Measurements from ENCODE around the gene SLC49A4. TPM values are rescaled to one million over a fixed set of nuclear protein-coding genes. Genes with fewer than 3 reads are reported as not detected.

The SLC49A4 gene
- polyA plus RNA-seq, 1 experiment: 8.4 TPM

GRCh38 chr3:122786066-122786465 is 8.8 kb upstream of the SLC49A4 start:
- TF ChIP-seq CTCF (IDR thresholded peaks at IDR 0.05; ENCODE audit: insufficient read depth, low read depth, low read length): no peak
- Histone ChIP-seq H3K36me3 (ENCODE audit: control insufficient read depth, insufficient read depth, low read length) (no peaks in the 10 kb centered on the region), H3K4me3 (ENCODE audit: low read depth, low read length) (no peak overlapping the region), H3K27me3 (ENCODE audit: control insufficient read depth, insufficient read depth, low read length) (no peaks in the 10 kb centered on the region)
- CTCF ChIA-PET: interaction anchor here (0.6 to 2.5 kb wide), 5 partner anchors 16 to 273 kb away, joined by 3 to 7 read pairs (median 3); no protein-coding TSS in a partner anchor
- DNase-seq (ENCODE audit: low read depth): peak; percentile 20
- POLR2A ChIA-PET: no interaction called here

DNA sequence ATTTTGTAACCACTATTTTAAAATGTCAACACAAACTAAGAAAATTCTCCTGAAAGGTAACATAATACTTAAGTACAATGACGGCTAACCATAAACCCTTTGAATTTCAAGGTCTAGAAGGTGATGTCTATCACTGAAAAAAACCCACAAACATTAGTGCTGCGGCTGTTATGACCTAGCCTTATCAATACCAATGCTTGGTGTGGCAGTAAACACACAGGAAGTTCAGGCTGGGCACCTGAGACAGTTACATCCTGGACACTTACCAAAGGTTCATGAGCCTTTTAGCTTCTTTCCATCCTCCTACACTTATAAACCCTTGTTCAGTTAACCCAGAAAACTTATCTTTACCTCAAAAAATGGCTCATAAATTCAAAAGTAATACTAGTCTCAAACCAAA is 7.0 kb upstream of the SLC49A4 start:
- no peak for TF ChIP-seq CTCF (IDR thresholded peaks at IDR 0.05; ENCODE audit: insufficient read depth, low read depth, low read length)
- no peak for DNase-seq (ENCODE audit: low read depth)
- Histone ChIP-seq H3K36me3 (ENCODE audit: control insufficient read depth, insufficient read depth, low read length) (no peaks in the 10 kb centered on the region), H3K4me3 (ENCODE audit: low read depth, low read length) (no peak overlapping the region), H3K27me3 (ENCODE audit: control insufficient read depth, insufficient read depth, low read length) (no peaks in the 10 kb centered on the region)
- ChIA-PET POLR2A (no interaction called here), CTCF (interaction anchor here (0.9 kb wide), 1 partner anchor 17 kb away, joined by 3 read pairs; no protein-coding TSS in a partner anchor)

- ChIA-PET POLR2A (no interaction called here), CTCF (interaction anchor here (0.7 kb wide), 1 partner anchor 1166 kb away, joined by 3 read pairs; no protein-coding TSS in a partner anchor)
- DNase-seq (ENCODE audit: low read depth): no peak
- H3K36me3 ChIP-seq (ENCODE audit: control insufficient read depth, insufficient read depth, low read length): no peaks in the 10 kb centered on the region
- no peak overlapping the region for H3K4me3 ChIP-seq (ENCODE audit: low read depth, low read length)
- no peak for TF ChIP-seq CTCF (IDR thresholded peaks at IDR 0.05; ENCODE audit: insufficient read depth, low read depth, low read length)
- no peaks in the 10 kb centered on the region for H3K27me3 ChIP-seq (ENCODE audit: control insufficient read depth, insufficient read depth, low read length)
Observed at GRCh38 chr3:122789585-122790273, 5.1 kb upstream of the SLC49A4 start.

GRCh38 chr3:122793568-122794416 is 1.1 kb upstream of the SLC49A4 start, which contains the start of gene HSPBAP1:
Gene HSPBAP1 (minus strand): TSS chr3:122793831. CDS start chr3:122793680, 151 bp downstream.
- CTCF ChIA-PET: interaction anchor here (0.7 to 1.2 kb wide), 2 partner anchors 10 to 39 kb away, joined by 3 to 4 read pairs; no protein-coding TSS in a partner anchor
- peak; percentile 52 for DNase-seq (ENCODE audit: low read depth)
- H3K36me3 ChIP-seq (ENCODE audit: control insufficient read depth, insufficient read depth, low read length): no peaks in the 10 kb centered on the region

More at GRCh38 chr3:122793568-122794416, 1.1 kb upstream of the SLC49A4 start, which contains the start of gene HSPBAP1:
- POLR2A ChIA-PET: no interaction called here
- no peak for TF ChIP-seq CTCF (IDR thresholded peaks at IDR 0.05; ENCODE audit: insufficient read depth, low read depth, low read length)
- Histone ChIP-seq H3K27me3 (ENCODE audit: control insufficient read depth, insufficient read depth, low read length) (no peaks in the 10 kb centered on the region), H3K4me3 (ENCODE audit: low read depth, low read length) (peak within 1 kb of the TSS; percentile 80)
